Measurements from ENCODE around the gene TNFRSF6B.
"Not testable (repeated sequence)": the region's sequence is repeated elsewhere in the genome, so short reads cannot be mapped to it uniquely, and the experiment has no call there.

The TNFRSF6B gene

GRCh38 chr20:63706852-63707557 lies 10.6 kb downstream of the TNFRSF6B start:
- peak; percentile 40 to 43 for DNase-seq (ENCODE audit: extremely low read depth in 1 of 2, low read depth in 1 of 2)

DNA sequence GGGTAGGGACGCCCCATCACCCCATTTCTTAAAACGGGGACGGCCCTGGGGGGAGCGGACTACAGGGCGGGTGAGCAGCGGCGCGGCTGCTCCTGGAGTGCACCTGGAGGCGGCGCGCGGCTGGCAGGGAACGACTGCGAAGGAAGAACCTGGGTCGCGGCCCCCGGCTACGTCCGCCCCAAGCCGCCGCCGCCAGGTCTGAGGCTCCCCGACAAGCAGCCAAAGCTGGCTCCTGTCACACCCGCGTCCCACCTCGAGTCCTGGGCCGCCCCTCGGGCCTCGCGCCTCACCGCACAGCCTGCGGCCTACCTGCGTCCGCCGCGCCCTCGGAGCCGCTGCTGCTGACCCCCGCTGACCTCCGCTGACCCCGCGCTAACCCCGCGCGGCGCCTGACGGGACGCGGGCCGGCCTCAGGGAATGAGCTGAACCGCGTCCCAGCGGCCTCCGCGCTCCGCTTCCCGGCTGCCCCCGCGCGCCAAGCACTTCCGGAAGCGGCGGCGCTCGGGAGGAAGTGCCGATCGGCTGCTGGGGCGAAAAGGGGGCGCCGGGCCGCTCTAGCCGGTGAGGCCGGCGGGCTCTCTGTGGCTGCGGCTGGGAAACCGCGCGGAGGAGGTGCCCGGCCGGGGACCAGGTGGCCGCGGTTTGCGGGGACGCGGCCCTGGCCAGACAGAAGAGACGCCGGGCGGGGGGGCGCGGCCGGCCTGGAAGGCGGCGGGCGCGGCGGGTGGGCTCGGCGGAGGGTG lies 11.3 kb downstream of the TNFRSF6B start, which contains the start of the genes ARFRP1 and ZGPAT:
Gene ARFRP1 (minus strand): TSS at position 419 of the 743 bp plus-strand sequence. CDS start 885 bp downstream, outside the sequence.
Gene ZGPAT (plus strand): TSS at position 482 of the 743 bp plus-strand sequence. CDS start 542 bp downstream, outside the sequence.
- peak; percentile 58 to 81 for DNase-seq (ENCODE audit: extremely low read depth in 1 of 2, low read depth in 1 of 2)

DNA sequence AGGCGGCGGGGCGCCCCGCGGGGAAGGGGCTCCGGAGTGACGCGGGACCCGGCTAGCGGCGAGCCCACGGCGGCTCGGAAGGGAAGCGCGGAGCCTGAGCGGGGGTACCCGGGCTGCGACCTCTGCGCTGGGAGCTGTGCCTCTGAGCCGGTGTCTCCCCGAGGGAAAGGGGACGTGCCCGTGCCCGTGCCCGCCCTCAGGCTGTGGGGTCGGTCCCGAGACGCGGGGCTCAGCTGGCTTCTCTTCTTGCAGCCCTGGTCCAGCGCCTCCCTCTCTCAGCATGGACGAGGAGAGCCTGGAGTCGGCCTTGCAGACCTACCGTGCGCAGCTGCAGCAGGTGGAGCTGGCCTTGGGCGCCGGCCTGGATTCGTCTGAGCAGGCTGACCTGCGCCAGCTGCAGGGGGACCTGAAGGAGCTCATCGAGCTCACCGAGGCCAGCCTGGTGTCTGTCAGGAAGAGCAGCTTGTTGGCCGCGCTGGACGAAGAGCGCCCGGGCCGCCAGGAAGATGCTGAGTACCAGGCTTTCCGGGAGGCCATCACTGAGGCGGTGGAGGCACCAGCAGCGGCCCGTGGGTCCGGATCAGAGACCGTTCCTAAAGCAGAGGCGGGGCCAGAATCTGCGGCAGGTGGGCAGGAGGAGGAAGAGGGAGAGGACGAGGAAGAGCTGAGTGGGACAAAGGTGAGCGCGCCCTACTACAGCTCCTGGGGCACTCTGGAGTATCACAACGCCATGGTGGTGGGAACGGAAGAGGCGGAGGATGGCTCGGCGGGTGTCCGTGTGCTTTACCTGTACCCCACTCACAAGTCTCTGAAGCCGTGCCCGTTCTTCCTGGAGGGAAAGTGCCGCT lies 12.1 kb downstream of the TNFRSF6B start:
- no peak for DNase-seq (ENCODE audit: extremely low read depth in 1 of 2, low read depth in 1 of 2)

GRCh38 chr20:63709149-63709527 lies 12.7 kb downstream of the TNFRSF6B start:
- no peak for DNase-seq (ENCODE audit: extremely low read depth in 1 of 2, low read depth in 1 of 2)

- DNase-seq (ENCODE audit: extremely low read depth in 1 of 2, low read depth in 1 of 2), result no peak
These were observed 14.7 kb downstream of the TNFRSF6B start for GRCh38 chr20:63711085-63711645.

DNA sequence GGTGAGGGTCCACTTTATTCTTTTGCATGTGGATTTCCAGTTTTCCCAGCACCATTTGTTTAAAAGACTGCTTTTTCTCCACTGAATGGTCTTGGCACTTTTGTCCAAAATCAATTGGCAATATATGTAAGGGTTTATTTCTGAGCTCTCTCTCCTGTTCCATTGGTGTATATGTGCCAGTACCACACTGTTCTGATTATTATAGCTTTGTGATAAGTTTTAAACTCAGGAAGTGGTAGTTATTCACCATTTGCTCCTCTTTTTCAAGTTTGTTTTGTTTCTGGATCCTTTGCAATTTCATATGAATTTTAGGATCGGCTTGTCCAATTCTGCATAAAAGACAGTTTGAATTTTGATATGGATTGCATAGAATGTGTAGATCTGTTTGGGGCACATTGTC lies 15.7 kb downstream of the TNFRSF6B start:
- DNase-seq (ENCODE audit: extremely low read depth in 1 of 2, low read depth in 1 of 2), result no peak

GRCh38 chr20:63714858-63715257 lies 18.4 kb downstream of the TNFRSF6B start:
- DNase-seq (ENCODE audit: extremely low read depth in 1 of 2, low read depth in 1 of 2), result no peak

DNA sequence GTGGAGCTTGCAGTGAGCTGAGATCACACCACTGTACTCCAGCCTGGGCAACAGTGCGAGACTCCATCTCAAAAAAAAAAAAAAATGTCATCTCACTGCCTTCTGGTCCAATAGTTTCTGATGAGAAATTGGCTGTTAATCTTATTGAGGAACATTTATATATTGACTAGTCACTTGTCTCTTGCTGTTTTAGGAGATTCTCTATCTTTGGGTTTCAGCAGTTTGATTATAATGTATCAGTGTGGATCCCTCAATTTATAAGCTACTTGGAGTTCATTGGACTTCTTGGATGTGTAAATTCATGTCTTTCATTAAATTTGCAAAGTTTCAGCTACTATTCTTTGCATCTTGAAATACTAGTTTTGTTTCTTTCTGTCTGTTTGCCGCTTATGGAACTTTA lies 22.5 kb downstream of the TNFRSF6B start:
- no peak for DNase-seq (ENCODE audit: extremely low read depth in 1 of 2, low read depth in 1 of 2)

- not testable (repeated sequence) for DNase-seq (ENCODE audit: extremely low read depth in 1 of 2, low read depth in 1 of 2)
These were observed 26.6 kb downstream of the TNFRSF6B start for GRCh38 chr20:63722967-63723622.

DNA sequence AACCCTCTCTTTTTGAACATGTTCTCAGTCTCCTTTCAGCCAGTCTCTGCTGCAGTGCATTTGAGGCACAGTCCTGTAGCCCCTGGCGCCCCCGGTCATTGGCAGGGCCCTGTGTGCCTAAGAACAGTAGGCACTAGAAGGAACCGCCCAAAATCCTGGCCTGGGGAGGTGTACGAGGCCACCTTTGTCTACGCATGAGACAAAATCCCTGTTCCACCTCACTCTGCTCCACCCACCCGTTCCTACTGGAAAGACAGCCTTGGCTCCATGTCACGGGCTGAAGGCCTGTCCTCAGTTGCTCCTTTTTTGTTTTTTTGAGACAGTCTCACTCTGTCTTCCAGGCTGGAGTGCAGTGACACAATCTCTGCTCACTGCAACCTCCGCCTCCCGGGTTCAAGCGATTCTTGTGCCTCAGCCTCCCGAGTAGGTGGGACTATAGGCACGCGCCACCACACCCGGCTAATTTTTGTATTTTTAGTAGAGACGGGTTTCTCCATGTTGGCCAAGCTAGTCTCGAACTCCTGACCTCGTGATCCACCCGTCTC lies 33.8 kb downstream of the TNFRSF6B start:
- not testable (repeated sequence) for DNase-seq (ENCODE audit: extremely low read depth in 1 of 2, low read depth in 1 of 2)

GRCh38 chr20:63731410-63731809 lies 35.0 kb downstream of the TNFRSF6B start:
- no peak for DNase-seq (ENCODE audit: extremely low read depth in 1 of 2, low read depth in 1 of 2)

- DNase-seq (ENCODE audit: extremely low read depth in 1 of 2, low read depth in 1 of 2), result no peak
These were observed 36.0 kb downstream of the TNFRSF6B start for GRCh38 chr20:63732118-63733095.

DNA sequence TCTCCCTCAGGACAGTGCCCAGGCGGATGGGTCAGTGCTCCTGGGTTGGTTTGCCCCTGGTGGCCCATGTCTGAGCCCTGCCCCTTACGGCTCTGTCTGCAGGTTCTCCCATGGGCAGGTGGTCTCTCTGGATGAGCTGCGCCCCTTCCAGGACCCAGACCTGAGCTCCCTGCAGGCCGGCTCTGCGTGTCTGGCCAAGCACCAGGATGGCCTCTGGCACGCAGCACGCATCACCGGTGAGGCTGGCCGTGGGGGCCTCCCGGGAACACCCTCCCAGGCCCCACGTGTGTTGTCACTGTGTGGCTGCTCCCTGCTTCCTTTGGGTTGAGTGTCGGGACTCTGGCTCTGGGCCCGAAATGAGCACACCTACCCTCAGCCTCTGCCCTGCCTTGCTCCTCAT lies 36.7 kb downstream of the TNFRSF6B start:
- no peak for DNase-seq (ENCODE audit: extremely low read depth in 1 of 2, low read depth in 1 of 2)

GRCh38 chr20:63733579-63734081 lies 37.2 kb downstream of the TNFRSF6B start:
- no peak for DNase-seq (ENCODE audit: extremely low read depth in 1 of 2, low read depth in 1 of 2)

- no peak for DNase-seq (ENCODE audit: extremely low read depth in 1 of 2, low read depth in 1 of 2)
These were observed 37.9 kb downstream of the TNFRSF6B start for GRCh38 chr20:63734111-63734945.

- DNase-seq (ENCODE audit: extremely low read depth in 1 of 2, low read depth in 1 of 2), result no peak
These were observed 38.8 kb downstream of the TNFRSF6B start for GRCh38 chr20:63734946-63735858.
